Measurements from ENCODE around the gene FMO5.
"Not testable (repeated sequence)": the region's sequence is repeated elsewhere in the genome, so short reads cannot be mapped to it uniquely, and the experiment has no call there.

The FMO5 gene

DNA sequence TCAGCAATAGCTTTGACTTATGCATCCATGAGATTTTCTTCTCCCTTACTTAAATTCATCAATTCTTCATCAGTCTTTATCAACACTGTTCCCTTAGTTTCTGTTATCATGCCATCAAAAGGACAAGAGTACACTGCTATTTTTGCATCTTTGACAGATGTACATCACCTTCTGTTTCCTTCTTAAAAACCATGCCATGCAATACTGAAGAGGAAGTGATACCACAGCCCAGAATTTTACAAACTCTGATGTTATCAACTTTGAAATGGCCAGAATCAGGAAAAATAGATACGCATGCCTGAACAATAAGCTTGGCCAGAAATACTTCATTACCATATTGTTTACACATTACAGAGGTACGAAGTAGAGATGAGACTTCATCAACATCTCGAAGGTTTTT, 21.1 kb downstream of the FMO5 start:
- DNase-seq, result no peak

DNA sequence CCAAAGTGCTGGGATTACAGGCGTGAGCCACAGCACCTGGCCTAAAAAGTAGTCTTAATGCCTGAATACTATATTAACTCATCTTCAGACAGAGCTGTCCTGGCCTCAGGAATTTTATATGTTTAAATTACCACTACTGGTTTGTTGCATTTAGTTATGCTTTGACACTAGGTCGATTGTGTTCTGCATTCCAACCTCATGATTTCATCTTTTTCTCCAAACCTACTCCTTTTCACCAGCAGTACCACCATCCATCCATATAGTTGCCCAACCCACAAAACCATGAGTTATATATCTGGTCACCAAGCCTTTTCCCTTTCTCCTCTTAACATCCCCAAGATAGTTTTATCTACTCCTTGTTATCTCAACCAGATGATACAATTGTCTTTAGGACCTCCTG, 22.6 kb downstream of the FMO5 start:
- DNase-seq, result no peak

DNA sequence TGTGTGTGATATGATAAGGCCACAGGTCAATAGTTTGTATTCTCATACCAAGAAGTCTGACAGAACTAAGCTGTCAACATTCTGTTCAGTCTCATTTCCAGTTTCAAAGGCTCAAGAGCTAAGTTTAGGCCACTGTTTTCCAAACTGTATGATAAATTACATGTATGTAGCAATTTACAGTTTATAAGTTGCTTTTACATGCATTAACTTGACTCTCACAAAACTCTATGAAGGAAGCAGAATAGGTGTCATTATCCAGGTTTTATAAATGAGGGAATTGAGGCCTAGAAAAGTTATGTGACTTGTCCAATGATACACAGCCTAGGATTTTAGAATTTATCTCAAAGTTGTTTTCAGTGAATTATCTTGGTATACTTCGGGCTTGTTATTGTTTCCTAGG, 23.4 kb downstream of the FMO5 start:
- DNase-seq, result no peak

DNA sequence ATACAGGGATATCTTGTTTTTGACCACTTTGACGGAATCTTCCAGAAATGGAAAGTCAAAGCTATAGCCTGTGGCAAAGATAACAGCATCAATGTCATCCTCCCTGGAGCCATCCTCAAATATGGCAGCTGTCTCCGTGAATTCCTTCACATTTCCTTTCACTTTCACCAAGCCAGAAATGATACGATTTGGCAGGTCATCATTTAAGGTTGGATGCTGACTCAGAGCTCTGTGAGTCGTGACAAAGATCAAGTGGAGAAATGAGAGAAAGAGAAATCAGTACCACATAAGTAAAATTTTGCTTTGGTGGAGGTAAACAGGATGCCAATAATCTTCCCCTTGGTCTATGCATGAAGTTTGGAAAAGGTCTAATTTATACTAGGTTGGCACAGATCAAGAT, 23.9 kb downstream of the FMO5 start:
- DNase-seq, result no peak

DNA sequence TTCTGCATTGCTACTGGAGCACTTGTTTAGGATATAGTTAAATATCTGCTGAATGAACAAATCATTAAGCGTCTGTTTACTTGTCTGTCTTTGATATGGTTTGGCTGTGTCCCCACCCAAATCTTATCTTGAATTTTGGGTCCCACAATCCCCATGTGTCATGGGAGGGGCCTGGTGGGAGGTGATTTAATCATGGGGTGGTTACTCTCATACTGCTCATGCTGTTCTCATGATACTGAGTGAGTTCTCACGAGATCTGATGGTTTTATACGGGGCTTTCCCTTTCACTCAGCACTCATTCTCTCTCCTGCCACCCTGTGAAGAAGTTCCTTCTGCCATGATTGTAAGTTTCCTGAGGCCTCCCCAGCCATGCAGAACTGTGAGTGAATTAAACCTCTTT, 27.8 kb downstream of the FMO5 start:
- DNase-seq, result not testable (repeated sequence)

DNA sequence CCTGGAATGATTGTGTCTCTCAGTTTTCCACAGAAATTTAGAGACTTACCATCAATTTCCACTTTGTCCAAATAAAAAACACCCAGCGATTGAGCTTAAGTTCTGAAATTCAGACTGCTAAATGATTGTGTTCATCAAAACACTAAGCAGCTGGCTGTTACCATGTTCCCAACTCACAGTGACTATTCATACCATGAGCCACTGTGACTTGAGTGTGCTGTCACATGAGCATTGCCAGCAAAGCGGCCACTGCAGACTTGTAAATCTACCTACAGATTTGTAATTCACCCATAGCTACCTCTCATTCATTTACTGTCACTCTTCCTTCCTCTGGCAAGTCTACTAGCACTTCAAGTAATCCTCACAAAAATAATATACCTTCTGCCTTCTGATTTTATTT, 35.6 kb downstream of the FMO5 start:
- no peak for DNase-seq

DNA sequence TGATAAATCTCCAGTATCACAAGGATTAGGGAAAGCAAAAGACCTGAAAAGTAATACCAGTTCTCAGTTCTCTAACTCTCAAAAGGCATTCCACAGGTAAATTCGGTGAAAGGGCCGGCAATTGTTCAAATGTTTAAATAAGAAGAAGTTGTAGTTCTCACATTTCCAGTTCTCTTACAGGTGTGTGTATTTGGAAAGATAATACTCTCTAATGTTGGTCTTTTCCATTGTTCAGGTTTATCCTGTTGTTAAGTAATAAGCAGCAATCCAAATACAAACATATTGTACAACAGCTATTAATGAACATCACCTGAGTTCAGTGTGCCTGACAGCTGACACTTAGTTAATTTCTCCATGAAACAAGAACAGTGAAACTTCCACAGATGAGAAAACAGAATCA, 39.7 kb downstream of the FMO5 start:
- DNase-seq, result no peak

DNA sequence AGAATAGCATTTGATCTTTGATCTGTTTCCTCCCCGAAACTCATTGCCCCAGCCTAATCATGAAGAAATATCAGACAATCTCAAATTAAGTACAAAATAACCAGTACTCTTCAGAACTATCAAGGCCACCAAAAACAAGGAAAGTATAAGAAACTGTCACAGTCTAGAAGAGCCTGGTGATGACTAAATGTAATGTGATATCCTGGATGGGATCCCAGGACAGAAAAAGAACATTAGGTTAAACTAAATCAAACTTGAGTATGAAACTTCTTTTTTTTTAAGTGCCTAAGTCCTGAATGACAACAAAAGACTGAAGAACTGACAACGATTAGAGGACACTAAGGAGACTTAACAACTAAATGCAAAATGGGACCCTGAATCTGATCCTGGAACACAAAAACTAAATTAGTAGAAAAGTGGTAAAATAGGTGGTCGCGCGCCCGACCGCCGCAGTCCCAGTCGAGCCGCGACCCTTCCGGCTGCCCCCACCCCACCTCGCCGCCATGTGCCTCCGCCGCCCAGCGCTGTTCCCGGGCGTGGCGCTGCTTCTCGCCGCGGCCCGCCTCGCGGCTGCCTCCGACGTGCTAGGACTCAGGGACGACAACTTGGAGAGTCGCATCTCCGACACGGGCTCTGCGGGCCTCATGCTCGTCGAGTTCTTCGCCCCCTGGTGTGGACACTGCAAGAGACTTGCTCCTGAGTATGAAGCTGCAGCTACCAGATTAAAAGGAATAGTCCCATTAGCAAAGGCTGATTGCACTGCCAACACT, 47.3 kb downstream of the FMO5 start:
- DNase-seq, result no peak

DNA sequence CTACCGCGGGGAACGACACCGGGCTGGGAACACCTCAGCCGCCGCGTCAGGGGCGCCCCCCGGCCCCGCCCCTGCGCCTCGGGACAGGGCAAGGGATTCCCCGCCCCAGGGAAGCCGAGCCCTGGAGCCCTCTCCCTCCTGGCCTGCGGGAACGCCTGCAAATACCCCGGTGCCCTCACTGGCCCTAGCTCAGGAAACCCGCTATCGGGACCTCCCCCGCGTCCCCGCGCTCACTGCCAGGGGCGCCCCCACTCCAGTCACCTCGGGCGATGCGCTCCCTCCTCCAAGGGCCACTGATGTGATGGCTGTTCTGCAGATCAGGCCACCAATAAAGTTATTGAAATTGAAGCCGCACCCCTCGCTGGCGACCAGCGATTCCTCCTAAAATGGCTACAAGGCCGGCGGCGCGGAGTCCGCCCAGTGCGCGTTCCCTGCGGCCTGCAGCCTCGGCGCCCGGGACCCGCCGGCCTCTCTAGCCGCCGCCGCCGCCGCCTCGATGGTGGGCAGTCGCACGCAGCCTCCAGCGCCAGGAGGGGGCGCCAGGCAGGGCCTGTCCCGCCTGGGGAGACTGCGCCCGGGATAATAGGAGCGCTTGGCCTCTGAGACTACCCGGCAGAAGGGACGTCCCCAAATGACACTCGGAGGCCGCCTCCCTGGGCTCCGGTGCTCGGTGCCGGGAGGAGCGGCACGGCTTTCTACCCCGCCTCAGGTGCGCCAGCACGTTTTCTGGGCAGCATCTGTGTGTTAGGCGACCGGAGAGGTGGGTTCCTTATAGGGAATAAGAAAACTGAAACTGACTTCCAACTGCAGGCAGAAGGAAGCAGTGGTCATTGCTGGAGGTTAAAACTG, 52.7 kb downstream of the FMO5 start, which contains the start of gene PRKAB2:
TSS of gene PRKAB2 (minus strand) at position 303 of the 849 bp plus-strand sequence. CDS start 326 bp downstream, outside the sequence.
- peak; percentile 94 for DNase-seq

DNA sequence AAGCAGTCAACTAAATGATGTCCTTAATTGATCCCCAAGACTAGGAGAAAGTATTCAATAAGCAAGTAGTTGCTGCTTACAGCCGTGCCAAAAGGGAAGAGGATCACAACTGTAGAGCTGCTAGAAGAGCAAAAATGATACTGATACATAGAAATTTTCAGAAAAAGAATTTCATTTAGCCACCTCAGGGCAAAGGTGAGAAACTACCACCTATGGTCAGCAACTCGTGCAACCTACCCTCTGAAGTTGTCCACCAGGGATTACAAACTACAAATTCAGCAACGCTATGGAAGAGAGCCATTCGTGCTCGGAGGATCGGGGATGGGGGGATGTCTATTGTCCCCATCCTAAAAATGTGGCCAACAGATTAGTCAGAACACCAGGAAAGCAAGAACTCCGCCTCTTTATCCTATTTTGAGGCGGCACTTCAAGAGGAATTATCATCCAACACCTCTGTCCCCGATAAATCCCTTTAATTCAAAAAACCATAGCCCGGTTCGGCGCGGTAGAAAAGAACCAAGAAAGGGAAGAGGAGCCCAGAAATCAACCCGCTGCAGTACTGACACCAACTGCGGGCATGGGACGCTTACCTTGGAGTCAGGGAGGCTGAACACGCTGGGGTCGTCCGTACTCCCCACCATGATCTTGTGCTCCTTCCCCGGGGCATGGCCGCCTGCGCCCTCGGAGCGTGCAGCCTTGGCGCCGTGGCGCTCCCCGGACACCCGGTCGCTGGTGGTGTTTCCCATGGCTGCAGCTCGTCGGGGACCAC, 53.6 kb downstream of the FMO5 start:
- peak; percentile 49 for DNase-seq

DNA sequence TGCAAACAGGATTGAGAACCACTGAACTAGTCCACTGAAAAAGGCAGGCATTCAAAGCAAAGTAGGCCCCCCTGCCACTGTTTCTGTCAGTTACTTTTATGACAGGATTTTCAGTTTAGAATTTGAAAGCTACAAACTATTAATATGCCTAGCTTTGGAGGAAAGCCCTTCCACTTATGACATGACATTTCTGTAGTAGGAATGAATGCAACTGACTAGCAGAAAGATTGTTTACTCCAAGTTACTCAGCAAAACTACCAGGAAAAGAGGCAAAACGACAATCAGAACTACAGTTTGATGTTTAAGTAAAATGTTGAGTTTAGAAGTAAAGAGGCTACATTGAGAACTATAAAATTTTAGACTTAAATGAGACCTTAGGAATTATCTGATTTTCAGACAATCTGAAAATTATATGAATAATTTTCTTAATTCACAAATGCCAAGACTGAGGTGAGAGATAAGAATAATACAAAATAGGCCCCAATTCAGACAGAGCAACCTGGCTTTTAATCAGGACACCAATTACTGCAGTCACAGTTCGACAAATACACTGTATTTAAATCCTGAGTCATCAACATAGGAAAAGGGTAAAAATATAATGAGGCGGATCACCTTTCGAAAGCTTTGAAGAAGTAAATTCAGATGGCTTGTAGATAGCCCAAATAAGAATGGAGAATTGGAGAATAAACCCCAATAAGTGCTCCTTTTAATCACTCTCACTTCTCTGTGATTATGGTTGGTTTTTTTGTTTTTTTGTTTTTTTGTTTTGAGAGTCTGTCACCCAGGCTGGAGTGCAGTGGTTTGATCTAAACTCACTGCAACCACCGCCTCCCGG, 55.1 kb downstream of the FMO5 start:
- no peak for DNase-seq

DNA sequence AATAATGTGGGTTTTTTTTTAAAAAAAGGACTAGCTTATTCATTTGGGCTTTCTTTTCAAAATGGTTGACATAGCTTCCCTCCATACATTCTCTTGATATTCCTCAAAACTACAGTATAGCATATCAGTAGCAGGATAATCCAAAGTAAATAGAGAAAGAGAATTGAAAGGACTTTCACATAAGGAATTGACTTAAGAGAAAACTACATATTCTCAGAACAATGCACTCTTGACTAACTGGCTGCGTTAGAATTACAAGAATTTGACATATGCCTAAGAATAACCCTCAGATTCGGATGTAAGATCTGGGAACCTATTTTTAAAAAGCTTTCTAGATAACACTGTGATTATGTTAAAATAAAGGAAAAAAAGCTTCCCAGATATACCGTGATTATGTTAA, 56.0 kb downstream of the FMO5 start:
- no peak for DNase-seq

DNA sequence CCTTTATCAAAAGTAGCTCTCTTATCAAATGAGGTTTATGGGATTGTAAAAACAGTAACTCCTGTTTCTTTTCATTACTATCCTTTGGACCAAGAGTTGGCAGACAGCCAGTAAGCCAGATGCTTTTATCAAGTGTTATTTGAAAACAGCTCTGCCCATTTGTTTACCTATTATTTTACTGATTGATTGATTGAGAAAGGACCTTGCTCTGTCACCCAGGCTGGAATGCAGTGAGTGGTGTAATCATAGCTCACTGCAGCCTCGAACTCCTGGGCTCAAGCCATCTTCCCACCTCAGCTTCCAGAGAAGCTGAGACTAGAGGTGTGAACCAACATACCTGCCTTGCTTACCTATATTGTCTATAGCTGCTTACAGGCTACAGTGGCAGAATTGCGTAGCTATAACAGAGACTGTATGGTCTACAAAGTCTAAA, 56.5 kb downstream of the FMO5 start:
- DNase-seq, result peak; percentile 31

DNA sequence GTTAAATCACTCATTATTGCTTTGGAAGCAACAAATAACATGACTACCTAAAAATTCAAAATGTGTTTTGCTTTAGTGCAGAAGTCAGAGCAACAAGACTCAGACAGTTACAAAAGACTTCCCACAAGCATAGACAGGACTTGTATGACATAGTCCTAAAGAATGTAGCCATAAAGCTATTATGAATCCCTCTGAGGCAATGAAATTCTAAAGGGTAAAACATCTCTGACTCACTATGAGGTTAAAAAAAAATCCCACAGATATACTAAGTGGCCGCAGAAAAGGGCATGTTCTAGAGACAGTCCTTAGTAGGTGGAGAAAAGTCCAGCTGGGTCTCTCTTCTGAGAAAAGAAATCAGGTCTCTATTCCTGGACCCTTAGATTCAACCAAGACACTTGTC, 57.8 kb downstream of the FMO5 start:
- DNase-seq, result no peak

DNA sequence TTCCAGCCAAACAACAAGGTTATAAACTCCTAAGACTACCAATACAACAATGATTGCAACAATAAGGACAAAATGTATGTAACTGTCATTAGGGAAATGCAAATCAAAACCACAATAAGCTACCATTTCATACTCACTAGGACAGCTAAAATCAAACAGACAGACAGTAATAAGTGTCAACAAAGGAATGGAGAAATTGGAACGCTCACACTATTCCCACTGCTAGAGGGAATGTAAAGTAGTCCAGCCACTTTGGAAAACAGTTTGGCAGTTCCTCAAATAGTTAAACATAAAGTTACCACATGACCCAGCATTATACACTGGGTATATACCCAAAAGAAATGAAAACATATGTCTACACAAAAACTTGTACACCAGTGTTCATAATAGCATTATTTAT, 62.1 kb downstream of the FMO5 start:
- DNase-seq, result no peak

DNA sequence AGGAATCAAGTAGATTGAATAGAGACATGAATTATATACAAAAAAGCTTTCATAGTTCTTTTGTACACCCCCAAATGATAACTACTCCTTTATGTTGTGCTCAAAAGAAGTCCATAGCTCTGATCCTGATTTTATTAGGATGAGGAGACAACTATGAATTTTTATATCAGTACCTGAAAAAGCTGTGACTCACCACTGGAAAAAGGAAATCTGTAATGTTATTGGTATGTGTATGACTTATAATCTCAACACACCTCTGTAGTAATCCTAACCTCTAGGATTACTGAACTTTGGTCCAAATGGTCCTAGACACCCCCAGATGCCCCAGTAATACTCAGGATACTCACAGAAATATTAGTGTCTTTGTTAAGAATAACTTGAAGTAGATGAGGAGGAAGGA, 63.0 kb downstream of the FMO5 start:
- DNase-seq, result no peak

DNA sequence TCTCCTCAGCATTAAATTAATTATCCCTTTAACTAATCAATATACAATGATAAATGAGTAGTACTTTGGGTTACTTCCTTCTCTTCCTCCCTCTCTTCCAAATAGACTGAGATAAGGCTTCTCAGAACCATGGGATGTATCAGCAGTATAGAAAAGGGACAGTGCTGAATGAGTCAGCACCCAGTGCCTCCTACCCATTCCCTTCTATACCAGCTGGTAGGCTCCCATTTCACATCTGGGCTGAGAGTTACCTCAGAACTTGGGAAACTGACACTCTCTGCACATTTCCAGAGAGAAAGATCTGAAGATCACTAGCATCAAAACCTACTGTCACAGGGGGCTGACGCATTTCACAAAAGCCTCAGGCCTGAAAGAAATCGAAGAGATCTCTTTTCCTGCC, 68.0 kb downstream of the FMO5 start:
- DNase-seq, result not testable (repeated sequence)

DNA sequence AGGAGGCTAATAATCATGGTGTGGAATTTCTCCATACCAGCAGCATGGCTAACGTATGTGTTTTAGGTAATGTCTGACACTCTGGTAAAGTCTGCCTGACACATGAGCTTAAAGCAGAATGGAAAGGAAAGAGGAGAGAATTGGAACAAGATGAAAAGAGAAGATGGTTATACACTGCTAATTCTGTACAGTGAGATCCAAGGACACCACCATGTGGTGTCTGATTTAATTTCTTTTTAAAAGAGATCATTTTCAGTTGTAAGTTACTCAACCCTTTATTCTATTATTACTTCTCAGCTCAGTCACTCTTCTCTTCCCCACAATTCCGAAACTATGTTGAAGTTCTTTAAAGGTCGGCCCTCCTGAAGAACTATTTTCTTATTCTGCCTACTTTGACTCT, 68.5 kb downstream of the FMO5 start:
- DNase-seq, result no peak

DNA sequence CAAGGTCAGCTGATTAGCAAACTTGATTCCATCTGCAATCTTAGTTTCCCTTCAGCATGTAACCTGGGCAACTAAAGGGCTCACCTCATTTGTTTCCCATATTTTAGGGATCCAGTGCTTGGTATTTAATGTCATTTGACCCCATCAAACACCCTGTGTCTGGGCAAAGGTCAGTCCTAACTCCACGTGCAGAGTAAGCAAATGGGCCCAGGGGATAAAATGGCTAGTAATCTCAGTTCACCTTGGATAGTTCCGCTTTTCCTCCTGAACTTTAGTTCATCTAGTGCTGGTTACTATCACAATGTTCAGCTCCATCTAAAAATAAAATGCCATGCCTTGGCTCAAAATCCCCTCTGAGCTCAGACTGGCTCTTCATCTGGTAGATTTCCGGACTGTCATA, 72.4 kb downstream of the FMO5 start:
- no peak for DNase-seq

DNA sequence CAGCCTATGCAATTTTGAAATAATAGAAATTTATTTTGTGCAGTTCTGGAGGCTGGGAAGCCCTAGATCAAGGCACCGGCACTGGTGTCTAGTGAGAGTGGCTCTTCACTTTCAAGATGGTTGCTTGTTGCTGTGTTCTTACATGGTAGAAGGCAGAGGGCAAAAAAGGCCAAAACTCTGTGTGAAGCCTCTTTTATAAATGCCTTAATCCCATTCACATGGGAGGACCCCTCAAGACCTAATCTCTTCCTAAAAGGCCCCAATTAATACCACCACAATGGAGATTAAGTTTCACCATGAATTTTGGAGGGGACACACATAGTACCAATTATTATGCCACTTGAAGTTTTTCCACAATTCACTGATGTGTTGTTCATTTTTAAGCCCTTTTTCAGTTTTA, 73.9 kb downstream of the FMO5 start:
- DNase-seq, result no peak

DNA sequence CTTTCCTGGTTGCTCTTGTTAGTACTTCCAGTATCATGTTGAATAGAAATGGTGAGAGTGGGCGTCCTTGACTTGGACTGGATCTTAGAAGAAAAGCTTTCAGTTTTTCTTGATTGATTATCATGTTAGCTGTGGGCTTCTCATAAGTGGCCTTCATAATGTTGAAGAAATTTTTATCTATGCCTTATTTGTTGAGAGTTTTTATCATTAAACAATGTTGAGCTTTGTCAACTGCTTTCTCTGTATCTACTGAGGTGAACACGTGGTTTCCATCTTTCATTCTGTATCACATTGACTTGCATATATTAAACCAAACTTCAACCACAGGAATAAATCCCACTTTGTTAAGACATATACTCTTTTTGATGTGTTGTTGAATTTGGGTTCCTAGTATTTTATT, 82.3 kb downstream of the FMO5 start:
- no peak for DNase-seq
